Inferior parietal cortex (tissue), 1 donor: ENCODE measurements around the gene EEFSEC.
"Not testable (repeated sequence)": the region's sequence is repeated elsewhere in the genome, so short reads cannot be mapped to it uniquely, and the experiment has no call there.

Experiments
- DNase-seq: peaks from one replicate; pipeline ENCODE4 v3.0.0-alpha.2; 2016; ENCODE audit errors: extremely low spot score

The EEFSEC gene

DNA sequence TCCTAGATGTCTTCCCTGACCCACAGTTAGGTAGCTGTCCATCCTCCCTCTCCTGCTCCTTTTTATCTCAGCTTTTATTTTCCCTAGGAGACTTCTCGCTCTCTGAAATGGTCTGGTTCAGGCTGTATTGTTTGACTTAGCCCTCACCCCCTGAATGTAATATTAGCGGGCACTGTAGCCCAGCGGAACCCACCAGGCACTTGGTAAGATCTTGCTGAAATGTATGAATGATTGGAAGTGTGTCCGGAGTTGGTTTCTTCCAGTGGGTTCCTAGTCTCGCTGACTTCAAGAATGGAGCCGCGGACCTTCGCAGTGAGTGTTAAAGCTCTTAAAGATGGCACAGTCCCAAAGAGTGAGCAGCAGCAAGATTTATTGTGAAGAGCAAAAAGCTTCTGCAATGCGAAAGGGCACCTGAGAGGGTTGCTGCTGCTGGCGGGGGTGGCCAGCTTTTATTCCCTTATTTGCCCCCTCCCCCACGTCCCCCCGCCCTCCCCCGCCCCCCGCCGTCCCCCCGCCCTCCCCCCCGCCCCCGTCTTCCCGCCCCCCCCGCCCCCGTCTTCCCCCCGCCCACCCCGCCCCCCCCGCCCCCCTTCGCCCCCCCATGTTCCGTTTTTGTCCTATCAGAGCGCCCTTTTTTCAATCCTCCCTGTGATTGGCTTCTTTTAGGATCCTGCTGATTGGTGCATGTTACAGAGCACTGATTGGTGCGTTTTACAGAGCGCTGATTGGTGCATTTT, 694 bp upstream of the EEFSEC start:
- no peak for DNase-seq

DNA sequence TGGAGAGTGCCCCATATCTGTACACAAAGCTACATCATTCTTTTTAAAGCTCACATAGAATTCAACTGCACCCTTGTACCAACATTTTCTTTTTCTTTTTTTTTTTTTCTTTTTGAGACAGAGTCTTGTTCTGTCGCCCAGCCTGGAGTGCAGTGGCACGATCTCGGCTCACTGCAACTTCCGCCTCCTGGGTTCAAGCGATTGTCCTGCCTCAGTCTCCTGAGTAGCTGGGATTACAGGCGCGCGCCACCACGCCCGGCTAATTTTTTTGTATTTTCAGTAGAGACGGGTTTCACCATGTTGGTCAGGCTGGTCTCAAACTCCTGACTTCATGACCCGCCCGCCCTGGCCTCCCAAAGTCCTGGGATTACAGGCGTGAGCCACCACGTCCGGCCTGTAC, 1.1 kb downstream of the EEFSEC start:
- DNase-seq: not testable (repeated sequence)

- no peak for DNase-seq
These were observed 2.5 kb downstream of the EEFSEC start for GRCh38 chr3:128155616-128156360.

- no peak for DNase-seq
These were observed 7.4 kb downstream of the EEFSEC start for GRCh38 chr3:128160661-128161060.

DNA sequence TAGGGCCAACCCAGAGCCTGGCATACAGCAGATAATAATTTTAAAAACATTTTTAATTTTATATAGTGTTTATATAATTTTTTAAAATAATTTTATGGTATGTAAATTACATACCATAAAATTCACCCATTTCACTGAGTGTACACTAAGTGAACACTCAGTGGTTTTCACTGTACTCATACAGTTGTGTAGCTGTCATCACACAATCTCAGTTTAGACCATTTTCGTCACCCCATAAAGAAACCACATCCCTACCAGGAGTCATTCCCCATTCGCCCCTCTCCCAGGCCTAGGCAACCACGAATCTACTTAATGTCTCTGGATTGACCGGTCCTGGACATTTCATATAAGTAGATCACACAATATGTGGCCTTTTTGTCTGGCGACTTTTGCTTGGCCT, 10.2 kb downstream of the EEFSEC start:
- no peak for DNase-seq

GRCh38 chr3:128166971-128167453, 13.7 kb downstream of the EEFSEC start:
- DNase-seq: no peak

DNA sequence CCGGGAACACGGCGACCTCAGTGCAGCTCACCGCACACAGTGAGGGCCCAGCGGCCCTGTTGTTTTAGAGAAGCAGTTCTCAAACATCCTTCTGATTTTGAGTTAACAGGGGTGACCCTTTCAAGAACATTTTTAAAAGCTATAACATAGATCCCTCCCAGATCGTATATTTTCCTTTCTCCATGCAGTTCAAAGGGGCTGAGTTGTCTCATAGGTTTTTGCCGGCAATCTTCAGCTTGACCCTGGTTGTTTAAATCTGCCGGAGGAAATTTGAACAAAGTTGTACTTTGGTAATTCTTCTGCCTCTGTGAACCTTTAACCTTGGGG, 14.3 kb downstream of the EEFSEC start:
- no peak for DNase-seq

DNA sequence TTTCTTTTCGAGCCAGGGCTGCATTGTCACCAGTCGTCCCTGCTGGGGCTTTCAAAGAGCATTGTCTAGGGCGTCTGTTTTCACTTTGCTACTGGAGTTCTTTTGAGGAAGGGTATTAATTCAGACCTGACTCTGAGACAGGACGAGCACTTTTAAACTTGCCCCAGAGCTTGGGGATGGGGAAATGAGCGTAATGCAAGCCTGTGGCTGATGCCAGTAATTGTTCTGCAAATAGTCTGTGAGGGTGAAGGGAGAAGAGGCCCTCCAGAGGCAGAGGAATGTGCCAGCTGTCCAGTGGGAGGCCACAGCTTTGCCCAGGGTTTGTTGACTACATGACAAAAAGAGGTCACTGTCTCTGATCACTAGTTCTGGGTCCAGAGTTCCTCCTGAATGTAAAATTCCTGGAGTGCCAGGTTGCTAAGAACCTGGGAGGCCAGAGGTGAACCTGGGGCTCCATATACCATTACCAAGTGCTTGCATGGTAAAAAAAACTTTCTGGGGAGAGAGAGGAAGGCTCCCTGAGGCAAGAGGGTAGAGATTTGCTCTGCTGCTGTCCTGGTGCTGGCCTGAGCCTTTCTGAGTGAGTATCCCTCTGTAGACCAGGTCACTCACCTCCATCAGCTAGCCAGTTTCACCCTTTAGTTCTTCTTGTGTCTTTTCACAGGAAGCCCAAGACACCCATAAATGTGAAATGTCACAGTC, 14.8 kb downstream of the EEFSEC start:
- DNase-seq: no peak

GRCh38 chr3:128168836-128169235, 15.6 kb downstream of the EEFSEC start:
- no peak for DNase-seq

DNA sequence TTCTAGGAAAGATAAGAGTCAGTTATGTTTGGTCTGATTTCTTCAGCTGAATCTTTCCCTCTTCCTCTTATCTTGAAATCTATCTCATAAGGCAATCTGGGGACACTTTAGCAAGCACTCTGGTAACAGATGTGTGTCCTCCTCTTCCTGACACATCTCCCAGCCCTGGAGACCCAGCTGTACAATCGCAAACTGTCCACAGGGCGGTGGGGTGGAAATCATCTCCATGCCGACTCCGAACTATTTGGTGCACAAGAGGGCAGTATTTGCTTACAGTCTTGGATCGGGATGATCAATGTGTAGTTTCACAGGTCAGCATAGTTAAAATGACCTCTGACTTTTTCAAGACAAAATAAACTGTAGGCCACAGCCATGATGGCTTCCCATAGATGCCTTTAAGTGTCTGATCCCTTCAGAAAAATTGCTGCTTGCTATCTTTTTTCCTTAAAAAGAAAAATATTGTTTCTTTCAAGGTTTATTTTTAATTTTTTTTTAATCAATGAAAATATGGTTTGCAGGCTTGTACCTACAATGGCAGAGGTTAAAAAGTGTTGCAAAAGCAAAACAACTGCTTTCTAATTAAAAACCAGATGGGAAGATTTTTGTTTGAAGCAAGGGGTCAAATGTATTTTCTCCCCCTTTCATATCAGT, 17.7 kb downstream of the EEFSEC start:
- DNase-seq: peak; percentile 80

DNA sequence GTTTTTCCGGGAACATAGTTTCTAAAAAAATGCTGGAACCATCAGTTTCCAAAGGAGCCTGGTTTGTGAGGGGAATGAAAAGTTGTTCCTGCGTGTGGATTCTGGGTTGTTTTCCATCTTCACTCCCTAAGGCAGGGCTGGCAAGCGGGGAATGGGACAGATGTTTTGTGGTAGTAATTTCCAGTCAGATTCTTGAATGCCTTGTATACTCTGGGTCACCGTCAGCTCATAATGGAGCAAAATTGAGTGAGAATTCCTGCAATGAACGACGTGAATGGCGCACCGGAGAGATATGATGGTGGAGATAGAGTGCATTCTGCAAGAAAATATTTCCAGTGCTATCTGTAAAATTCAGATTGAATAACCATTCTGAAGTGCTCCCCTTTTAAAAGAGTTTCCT, 19.9 kb downstream of the EEFSEC start:
- DNase-seq: no peak

DNA sequence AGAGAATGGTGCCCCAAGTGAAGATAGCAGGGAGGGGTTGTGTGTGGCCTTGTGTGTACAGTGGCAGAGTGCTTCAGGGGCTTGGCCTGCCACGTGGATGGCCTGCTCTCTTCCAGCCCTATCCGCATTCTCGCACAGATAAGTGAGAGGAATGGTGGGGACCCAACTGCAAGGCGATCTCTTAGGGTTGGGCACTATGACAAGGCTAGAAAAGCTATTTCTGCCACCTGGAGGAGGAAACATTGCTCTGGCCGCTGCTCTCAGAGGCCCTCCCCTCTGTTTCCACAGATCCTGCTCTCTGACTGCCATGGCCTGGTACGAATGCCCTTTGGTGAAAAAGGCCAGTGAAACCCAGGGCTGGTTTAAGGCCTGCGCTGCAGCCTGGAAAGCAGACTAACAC, 20.6 kb downstream of the EEFSEC start:
- no peak for DNase-seq

- no peak for DNase-seq
These were observed 21.7 kb downstream of the EEFSEC start for GRCh38 chr3:128174675-128175590.

- no peak for DNase-seq
These were observed 22.5 kb downstream of the EEFSEC start for GRCh38 chr3:128175768-128176167.

GRCh38 chr3:128176276-128176833, 23.1 kb downstream of the EEFSEC start:
- DNase-seq: no peak

DNA sequence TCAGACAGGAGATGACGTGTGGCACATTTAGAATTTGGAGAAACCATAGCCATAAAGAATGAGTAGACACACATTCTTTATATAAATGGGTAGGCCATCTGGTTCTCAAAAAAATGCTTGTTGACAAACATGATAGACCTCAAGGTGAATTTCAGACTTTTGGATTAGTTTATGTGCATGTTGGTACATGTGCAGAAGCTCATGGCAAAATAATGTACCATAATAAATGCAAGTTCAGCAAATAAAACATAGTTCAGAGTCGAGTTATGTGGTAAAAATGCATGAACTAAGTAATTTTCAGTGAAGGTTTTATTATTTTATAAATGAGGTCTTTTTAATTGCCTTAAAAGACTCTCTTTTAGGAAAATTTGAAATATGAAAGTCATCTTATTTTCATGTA, 24.6 kb downstream of the EEFSEC start:
- DNase-seq: no peak

DNA sequence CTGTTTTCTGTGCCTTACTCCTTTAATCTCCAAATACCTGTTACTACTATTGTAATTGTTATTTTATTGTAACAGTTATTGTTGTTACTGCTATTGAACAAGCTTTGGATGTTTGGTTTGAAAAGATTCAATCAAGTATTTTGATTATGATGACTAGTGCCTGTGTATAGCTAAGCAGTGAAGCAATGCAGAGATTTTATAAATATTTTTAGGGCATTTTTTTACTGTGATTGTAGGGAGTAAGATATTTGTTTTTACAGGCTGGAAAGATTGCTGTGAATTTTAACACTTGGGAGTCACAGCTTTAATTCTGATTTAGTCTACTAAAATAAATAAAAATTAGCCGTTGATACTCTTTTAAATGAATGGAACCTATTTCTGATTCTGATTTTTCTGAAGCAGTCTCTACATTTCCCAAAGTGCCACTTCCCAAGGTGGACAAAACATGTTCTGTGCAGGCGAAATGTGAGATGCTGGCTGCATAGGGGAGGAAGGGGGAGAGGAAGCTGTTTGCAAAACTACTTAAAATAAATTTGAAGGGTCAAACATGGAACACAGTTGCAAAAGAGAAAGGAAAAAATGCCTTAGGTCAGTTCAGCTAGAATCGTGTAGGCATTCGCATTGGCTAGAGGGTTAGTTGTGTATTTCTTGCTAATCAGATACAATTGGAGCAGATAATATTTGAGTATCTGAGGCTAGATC, 25.7 kb downstream of the EEFSEC start:
- no peak for DNase-seq

DNA sequence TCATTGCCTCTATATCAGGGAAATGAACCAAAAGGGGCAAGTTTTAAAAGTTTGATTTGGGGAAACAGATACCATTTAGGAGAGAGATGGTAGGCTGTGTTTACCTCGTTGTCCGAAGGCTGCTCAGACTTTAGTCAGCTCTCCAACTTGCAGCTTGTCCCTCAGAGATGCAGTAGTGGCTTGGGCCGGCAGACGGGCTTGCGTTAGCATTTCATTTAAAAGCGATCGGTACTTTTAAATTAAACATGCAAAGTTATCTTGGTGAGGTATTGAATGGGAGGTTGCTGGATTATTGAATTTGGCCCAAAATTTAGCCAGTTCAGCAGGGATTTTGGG, 26.2 kb downstream of the EEFSEC start:
- no peak for DNase-seq

- DNase-seq: no peak
These were observed 27.2 kb downstream of the EEFSEC start for GRCh38 chr3:128180436-128180835.

DNA sequence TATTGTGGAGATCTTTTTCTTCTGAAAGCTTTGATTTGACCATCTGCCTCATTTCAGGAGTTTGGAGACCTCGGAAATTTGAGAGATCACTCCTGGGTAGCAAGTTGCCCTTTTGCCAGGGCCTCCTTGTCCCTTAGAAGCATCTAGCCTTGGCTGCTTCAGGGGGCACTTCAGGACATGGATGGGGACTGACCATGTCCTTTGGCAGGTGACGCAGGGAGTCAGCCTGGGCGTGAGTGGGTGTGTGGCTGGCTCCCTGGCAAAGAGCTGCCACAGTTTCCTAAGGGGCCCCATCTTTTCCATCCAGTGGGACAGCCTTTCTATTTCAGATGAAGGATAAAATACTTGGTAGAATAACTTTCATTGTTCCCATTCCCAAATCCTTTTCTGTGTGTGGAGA, 27.6 kb downstream of the EEFSEC start:
- DNase-seq: no peak
